ENCODE results near the gene UGT1A8.

DNA sequence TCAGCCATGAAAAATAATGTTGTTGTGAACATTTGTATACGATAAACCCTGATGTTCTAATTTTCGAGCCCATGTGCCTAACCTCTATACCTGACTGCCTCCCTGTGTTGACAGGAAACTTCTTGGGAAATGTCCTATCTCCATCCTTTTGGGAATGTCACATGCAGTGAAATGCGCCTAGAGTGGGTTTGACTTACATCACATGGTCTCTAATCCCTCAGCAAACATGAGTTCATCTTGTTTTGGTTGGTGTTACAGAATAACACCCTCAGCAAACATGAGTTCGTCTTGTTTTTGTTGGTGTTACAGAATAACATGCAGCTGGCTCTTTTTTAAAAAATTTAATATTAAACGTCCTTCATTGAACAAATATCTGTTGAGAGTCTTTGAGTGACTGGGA lies 70.9 kb downstream of the UGT1A8 start:
- no peak for TF ChIP-seq EZH2 (IDR thresholded peaks at IDR 0.05; ENCODE audit: low read depth)
- TF ChIP-seq, protein P1, sequence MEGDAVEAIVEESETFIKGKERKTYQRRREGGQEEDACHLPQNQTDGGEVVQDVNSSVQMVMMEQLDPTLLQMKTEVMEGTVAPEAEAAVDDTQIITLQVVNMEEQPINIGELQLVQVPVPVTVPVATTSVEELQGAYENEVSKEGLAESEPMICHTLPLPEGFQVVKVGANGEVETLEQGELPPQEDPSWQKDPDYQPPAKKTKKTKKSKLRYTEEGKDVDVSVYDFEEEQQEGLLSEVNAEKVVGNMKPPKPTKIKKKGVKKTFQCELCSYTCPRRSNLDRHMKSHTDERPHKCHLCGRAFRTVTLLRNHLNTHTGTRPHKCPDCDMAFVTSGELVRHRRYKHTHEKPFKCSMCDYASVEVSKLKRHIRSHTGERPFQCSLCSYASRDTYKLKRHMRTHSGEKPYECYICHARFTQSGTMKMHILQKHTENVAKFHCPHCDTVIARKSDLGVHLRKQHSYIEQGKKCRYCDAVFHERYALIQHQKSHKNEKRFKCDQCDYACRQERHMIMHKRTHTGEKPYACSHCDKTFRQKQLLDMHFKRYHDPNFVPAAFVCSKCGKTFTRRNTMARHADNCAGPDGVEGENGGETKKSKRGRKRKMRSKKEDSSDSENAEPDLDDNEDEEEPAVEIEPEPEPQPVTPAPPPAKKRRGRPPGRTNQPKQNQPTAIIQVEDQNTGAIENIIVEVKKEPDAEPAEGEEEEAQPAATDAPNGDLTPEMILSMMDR (conservative IDR thresholded peaks at IDR 0.05): no peak
